ENCODE data around the gene SOWAHB.

- TF ChIP-seq, protein P1, sequence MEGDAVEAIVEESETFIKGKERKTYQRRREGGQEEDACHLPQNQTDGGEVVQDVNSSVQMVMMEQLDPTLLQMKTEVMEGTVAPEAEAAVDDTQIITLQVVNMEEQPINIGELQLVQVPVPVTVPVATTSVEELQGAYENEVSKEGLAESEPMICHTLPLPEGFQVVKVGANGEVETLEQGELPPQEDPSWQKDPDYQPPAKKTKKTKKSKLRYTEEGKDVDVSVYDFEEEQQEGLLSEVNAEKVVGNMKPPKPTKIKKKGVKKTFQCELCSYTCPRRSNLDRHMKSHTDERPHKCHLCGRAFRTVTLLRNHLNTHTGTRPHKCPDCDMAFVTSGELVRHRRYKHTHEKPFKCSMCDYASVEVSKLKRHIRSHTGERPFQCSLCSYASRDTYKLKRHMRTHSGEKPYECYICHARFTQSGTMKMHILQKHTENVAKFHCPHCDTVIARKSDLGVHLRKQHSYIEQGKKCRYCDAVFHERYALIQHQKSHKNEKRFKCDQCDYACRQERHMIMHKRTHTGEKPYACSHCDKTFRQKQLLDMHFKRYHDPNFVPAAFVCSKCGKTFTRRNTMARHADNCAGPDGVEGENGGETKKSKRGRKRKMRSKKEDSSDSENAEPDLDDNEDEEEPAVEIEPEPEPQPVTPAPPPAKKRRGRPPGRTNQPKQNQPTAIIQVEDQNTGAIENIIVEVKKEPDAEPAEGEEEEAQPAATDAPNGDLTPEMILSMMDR (conservative IDR thresholded peaks at IDR 0.05 in 1 of 2, IDR thresholded peaks at IDR 0.05 in 1 of 2; ENCODE audit: extremely low read depth in 1 of 2, insufficient read depth in 1 of 2, low read depth in 1 of 2, low read length in 2 of 2), result no peak
- TF ChIP-seq EZH2 (IDR thresholded peaks at IDR 0.05; ENCODE audit: borderline replicate concordance, low read length), result no peak
Observed at GRCh38 chr4:76857074-76857409, 40.9 kb downstream of the SOWAHB start.

Measured in mammary epithelial cell (primary cell).